Measurements from ENCODE around the gene SH2D2A. TPM values are rescaled to one million over a fixed set of nuclear protein-coding genes. Genes with fewer than 3 reads are reported as not detected.

The SH2D2A gene
- total RNA-seq, 2 experiments from 2014 or later: 2.1 to 5.8 TPM

DNA sequence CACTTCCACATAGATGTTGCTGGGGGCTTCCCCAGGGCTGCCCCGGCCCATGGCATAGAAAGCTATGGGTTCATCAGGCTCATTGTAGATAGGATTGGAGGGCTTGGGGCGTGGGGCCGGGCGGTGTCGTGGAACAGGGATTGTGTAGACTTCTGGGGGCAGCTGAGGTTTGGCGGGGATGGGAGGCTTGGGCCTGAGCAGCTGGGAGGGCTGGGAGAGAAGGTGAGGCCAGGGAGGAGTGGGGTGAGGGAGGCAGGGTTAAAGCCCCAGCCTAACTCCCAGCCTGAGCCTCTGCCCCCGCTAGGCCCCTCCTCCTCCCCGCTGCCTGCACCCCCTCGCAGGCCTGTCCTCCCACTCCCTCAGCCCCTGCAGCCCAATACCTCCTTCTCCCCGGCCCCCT is 7.4 kb downstream of the SH2D2A start:
- no peaks in the 10 kb centered on the region; the same call in 1 of the 2 replicates for H3K36me3 ChIP-seq (ENCODE audit: insufficient read depth, low read length)
- intact Hi-C loops (cut with micrococcal nuclease; ENCODE audit: unreplicated experiment): no loop called here
- BruUV-seq (replicated peaks): no TSS peak
- no peaks in the 10 kb centered on the region for H3K9me3 ChIP-seq (ENCODE audit: low read length)
- H3K4me1 ChIP-seq (ENCODE audit: insufficient read depth, low read length, poor library complexity, severe bottlenecking): peaks cover 14% of the 10 kb centered on the region
- no peaks in the 10 kb centered on the region for H3K9me2 ChIP-seq (ENCODE audit: insufficient read depth, low read length)
- H3K79me2 ChIP-seq (ENCODE audit: insufficient read depth, low read depth, low read length): no peaks in the 10 kb centered on the region
- POLR2A ChIA-PET: no interaction called here
- no peaks in the 10 kb centered on the region for H4K20me1 ChIP-seq (ENCODE audit: insufficient read depth, low read length)
- TF ChIP-seq EZH2phosphoT487 (IDR thresholded peaks at IDR 0.05; ENCODE audit: borderline replicate concordance, low read depth, low read length) (no peak), CTCF (conservative IDR thresholded peaks at IDR 0.05; ENCODE audit: low read length) (no peak)
- H3K27ac ChIP-seq (ENCODE audit: low read depth, low read length, poor library complexity, severe bottlenecking): no peak overlapping the region
- CTCF ChIA-PET (ENCODE audit: unreplicated experiment): no interaction called here
- H2AFZ ChIP-seq (ENCODE audit: low read length): no peak overlapping the region
- no peak overlapping the region for H3K4me3 ChIP-seq (ENCODE audit: low read depth, low read length, poor library complexity, severe bottlenecking)
- H3K4me2 ChIP-seq (ENCODE audit: low read length): no peak overlapping the region
- no peak for DNase-seq (ENCODE audit: low spot score)

GRCh38 chr1:156808186-156809030 is 8.2 kb downstream of the SH2D2A start:
- H3K79me2 ChIP-seq (ENCODE audit: insufficient read depth, low read depth, low read length): no peaks in the 10 kb centered on the region
- H3K9me3 ChIP-seq (ENCODE audit: low read length): no peaks in the 10 kb centered on the region
- BruUV-seq (replicated peaks): no TSS peak
- H3K9me2 ChIP-seq (ENCODE audit: insufficient read depth, low read length): no peaks in the 10 kb centered on the region
- POLR2A ChIA-PET: interaction anchor here (1.3 kb wide), 1 partner anchor 22 kb away, joined by 3 read pairs; no protein-coding TSS in a partner anchor
- peaks cover 6% of the 10 kb centered on the region for H3K4me1 ChIP-seq (ENCODE audit: insufficient read depth, low read length, poor library complexity, severe bottlenecking)
- H4K20me1 ChIP-seq (ENCODE audit: insufficient read depth, low read length): no peaks in the 10 kb centered on the region
- H3K4me2 ChIP-seq (ENCODE audit: low read length): no peak overlapping the region
- DNase-seq (ENCODE audit: low spot score): no peak
- no peak overlapping the region for H3K27ac ChIP-seq (ENCODE audit: low read depth, low read length, poor library complexity, severe bottlenecking)
- CTCF ChIA-PET (ENCODE audit: unreplicated experiment): no interaction called here
- no peak overlapping the region for H3K4me3 ChIP-seq (ENCODE audit: low read depth, low read length, poor library complexity, severe bottlenecking)
- intact Hi-C loops (cut with micrococcal nuclease; ENCODE audit: unreplicated experiment): no loop called here
- H2AFZ ChIP-seq (ENCODE audit: low read length): no peak overlapping the region
- no peaks in the 10 kb centered on the region; the same call in 1 of the 2 replicates for H3K36me3 ChIP-seq (ENCODE audit: insufficient read depth, low read length)
- TF ChIP-seq EZH2phosphoT487 (IDR thresholded peaks at IDR 0.05; ENCODE audit: borderline replicate concordance, low read depth, low read length) (no peak), CTCF (conservative IDR thresholded peaks at IDR 0.05; ENCODE audit: low read length) (no peak)

DNA sequence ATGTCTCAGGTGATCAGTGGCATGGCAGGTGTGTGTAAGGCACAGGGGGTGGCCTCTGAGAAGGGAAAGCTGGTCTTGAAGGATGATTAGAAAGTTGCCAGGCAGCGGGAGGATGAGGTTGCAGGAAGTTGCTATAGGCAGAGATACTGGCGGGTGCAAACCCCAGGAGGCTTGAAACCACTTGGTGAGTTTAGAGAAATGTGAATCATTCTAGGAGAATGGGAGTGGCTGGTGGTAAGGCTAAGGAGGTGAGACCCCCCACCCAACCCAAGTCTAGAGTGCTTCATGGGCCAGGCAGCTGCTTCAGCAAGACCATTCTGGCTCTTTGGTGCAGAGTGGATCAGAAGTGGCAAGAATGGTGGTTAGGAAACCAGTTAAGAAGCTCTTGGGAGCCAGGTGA is 9.0 kb downstream of the SH2D2A start:
- no peak for TF ChIP-seq EZH2phosphoT487 (IDR thresholded peaks at IDR 0.05; ENCODE audit: borderline replicate concordance, low read depth, low read length)
- TF ChIP-seq CTCF (conservative IDR thresholded peaks at IDR 0.05; ENCODE audit: low read length): no peak
- CTCF ChIA-PET (ENCODE audit: unreplicated experiment): no interaction called here
- Histone ChIP-seq H2AFZ (ENCODE audit: low read length) (no peak overlapping the region), H3K4me3 (ENCODE audit: low read depth, low read length, poor library complexity, severe bottlenecking) (no peak overlapping the region), H4K20me1 (ENCODE audit: insufficient read depth, low read length) (no peaks in the 10 kb centered on the region), H3K36me3 (ENCODE audit: insufficient read depth, low read length) (no peaks in the 10 kb centered on the region; the same call in 1 of the 2 replicates), H3K4me1 (ENCODE audit: insufficient read depth, low read length, poor library complexity, severe bottlenecking) (peaks cover 6% of the 10 kb centered on the region), H3K27ac (ENCODE audit: low read depth, low read length, poor library complexity, severe bottlenecking) (no peak overlapping the region), H3K9me3 (ENCODE audit: low read length) (no peaks in the 10 kb centered on the region), H3K79me2 (ENCODE audit: insufficient read depth, low read depth, low read length) (no peaks in the 10 kb centered on the region), H3K9me2 (ENCODE audit: insufficient read depth, low read length) (no peaks in the 10 kb centered on the region), H3K4me2 (ENCODE audit: low read length) (no peak overlapping the region)
- no peak for DNase-seq (ENCODE audit: low spot score)
- POLR2A ChIA-PET: interaction anchor here (1.3 kb wide), 1 partner anchor 23 kb away, joined by 3 read pairs; no protein-coding TSS in a partner anchor
- BruUV-seq (replicated peaks): no TSS peak
- intact Hi-C loops (cut with micrococcal nuclease; ENCODE audit: unreplicated experiment): no loop called here
